Rectal smooth muscle tissue (tissue), 1 donor: ENCODE data around the gene ADAMTS17.

Source experiments
- H3K27ac ChIP-seq: one replicate; pipeline ENCODE4 v1.7.0; 2013; ENCODE audit warnings: low read depth, low read length, inconsistent platforms
- H3K27me3 ChIP-seq: one replicate; pipeline ENCODE4 v1.7.0; 2013; ENCODE audit warnings: low read length; ENCODE audit not compliant: control insufficient read depth, insufficient read depth
- H3K36me3 ChIP-seq: one replicate; pipeline ENCODE4 v1.7.0; 2013; ENCODE audit warnings: low read length; ENCODE audit not compliant: control insufficient read depth, insufficient read depth
- H3K4me1 ChIP-seq: one replicate; pipeline ENCODE4 v1.7.0; 2013; ENCODE audit warnings: low read length; ENCODE audit not compliant: control insufficient read depth, insufficient read depth
- H3K4me3 ChIP-seq: one replicate; pipeline ENCODE4 v1.7.0; 2013; ENCODE audit warnings: low read length
- H3K9ac ChIP-seq: one replicate; pipeline ENCODE4 v1.7.0; 2013; ENCODE audit warnings: low read length

The ADAMTS17 gene

DNA sequence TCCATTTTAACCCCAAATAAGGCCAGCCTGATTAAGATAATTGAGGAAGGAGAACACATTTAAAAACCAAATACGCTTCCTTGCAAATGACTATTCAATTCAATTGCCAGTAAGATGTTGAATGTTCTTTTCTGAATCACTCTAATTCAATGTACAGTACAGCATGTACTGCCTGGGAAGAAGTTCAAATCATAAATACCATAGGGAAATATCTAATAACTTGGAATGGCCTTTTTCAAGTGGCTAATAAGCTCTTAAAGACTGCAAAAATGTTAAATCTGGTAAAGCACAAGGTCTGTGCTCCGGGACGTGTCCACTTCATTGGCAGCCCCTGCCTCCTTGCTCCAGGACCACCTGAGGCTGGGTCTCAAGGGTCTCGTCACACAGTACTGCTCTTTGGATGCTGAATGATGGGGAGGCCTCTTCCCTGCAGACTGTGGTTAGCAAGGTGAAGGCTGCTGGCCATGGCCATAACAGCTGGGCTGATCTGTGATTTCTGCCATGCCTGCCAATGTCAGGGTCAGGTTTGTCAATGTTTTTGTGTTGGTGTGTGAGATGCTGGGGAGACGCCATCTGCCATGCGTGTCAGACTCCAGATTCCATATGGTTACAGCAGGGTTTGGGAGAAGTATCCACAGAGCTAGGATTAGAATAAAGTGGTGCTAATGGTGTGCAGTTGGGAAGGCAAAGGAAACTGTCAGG, 300.5 kb downstream of the ADAMTS17 start:
- H3K9ac ChIP-seq = no peak overlapping the region
- H3K27ac ChIP-seq = no peak overlapping the region
- no peaks in the 10 kb centered on the region for H3K27me3 ChIP-seq

DNA sequence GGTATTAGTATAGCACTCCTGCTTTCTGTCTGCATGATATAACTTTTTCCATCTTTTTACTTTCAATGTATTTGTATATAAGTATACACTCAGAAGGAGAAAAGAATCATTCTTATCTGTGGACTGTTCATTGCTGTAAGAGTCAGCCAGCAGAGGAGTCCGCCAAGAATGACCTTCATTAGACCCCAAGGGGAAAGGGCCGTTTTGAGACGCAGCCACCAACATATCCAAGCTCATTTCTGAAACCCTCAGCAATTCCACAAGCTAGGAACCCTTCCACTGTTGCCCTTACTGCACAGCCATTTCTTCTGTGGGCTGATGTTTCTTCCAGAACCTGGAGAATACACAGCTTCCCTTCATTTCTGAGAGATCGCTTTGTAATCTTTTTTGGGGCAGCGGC, 301.8 kb downstream of the ADAMTS17 start:
- H3K4me3 ChIP-seq = no peak overlapping the region
- H3K9ac ChIP-seq = no peak overlapping the region
- H3K27me3 ChIP-seq = no peaks in the 10 kb centered on the region
- H3K27ac ChIP-seq = no peak overlapping the region
- no peaks in the 10 kb centered on the region for H3K36me3 ChIP-seq
- peaks cover 3% of the 10 kb centered on the region for H3K4me1 ChIP-seq

More for the DNA sequence above, 300.5 kb downstream of the ADAMTS17 start:
- Histone ChIP-seq H3K4me1 (peaks cover 3% of the 10 kb centered on the region), H3K36me3 (no peaks in the 10 kb centered on the region), H3K4me3 (no peak overlapping the region)

- Histone ChIP-seq H3K36me3 (no peaks in the 10 kb centered on the region), H3K27ac (no peak overlapping the region), H3K9ac (no peak overlapping the region), H3K4me3 (no peak overlapping the region), H3K27me3 (no peaks in the 10 kb centered on the region), H3K4me1 (peaks cover 3% of the 10 kb centered on the region)
Measured at GRCh38 chr15:100038736-100039135, 303.0 kb downstream of the ADAMTS17 start.

- Histone ChIP-seq H3K36me3 (no peaks in the 10 kb centered on the region), H3K27ac (no peak overlapping the region), H3K27me3 (no peaks in the 10 kb centered on the region), H3K4me1 (no peaks in the 10 kb centered on the region), H3K4me3 (no peak overlapping the region), H3K9ac (no peak overlapping the region)
Measured at GRCh38 chr15:100037901-100038300, 303.9 kb downstream of the ADAMTS17 start.

GRCh38 chr15:100036015-100036414, 305.8 kb downstream of the ADAMTS17 start:
- Histone ChIP-seq H3K9ac (no peak overlapping the region), H3K27ac (no peak overlapping the region), H3K36me3 (no peaks in the 10 kb centered on the region), H3K27me3 (no peaks in the 10 kb centered on the region), H3K4me1 (no peaks in the 10 kb centered on the region), H3K4me3 (no peak overlapping the region)

DNA sequence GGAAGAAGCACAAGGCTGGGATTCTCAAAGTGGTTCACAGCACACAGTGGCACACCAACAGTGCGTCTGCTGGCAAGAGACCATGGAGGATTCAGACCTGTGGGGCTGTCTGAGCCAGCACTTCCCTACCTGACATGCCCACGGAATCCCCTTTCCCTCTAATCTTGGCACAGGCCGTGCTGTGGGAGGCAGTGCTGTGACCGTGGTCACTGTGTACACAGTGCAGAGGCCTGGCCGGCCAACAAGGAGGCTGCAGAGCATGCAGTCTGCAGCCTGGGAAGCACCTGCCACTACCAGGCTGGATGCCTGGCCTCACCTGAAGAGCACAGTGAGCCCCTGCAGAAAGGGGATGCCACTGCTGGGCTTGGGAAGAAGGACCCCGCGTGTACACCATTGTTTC, 307.6 kb downstream of the ADAMTS17 start:
- Histone ChIP-seq H3K36me3 (no peaks in the 10 kb centered on the region), H3K9ac (no peak overlapping the region), H3K4me1 (no peaks in the 10 kb centered on the region), H3K27ac (no peak overlapping the region), H3K4me3 (no peak overlapping the region), H3K27me3 (no peaks in the 10 kb centered on the region)

DNA sequence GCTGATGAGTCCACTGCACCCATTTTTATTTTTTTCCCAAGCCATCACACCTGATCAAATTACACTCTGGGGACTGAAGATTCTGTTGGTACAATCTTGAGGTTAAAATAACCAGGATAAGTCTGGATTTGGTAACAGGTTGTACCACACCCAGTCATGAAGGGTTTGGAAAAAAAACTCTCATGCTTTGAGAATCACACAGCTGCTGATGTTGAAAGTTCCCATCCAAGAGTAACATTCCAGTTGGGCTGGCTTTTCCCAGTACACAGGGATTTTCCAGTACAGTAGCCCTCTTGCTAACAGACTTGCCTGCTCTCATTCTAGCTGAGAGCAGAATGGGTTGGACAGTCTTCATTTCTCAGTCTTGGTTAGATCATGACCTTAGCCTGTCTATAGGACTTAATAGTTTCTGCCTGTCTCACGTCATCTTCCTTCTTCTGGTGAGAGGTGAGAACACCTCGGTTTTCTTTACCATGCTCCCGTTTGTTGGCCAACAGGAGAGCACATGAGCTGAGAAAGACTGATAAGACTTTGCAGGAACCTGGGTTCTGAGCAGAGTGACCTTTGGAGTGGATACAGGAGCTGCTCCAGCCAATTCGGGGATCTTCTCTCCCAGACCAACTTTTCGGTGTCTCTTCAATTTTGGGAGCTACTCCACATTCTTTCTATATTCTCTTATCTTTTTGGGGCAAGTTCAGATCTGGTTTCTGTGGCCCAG, 308.5 kb downstream of the ADAMTS17 start:
- H3K4me3 ChIP-seq = no peak overlapping the region
- no peaks in the 10 kb centered on the region for H3K27me3 ChIP-seq
- no peaks in the 10 kb centered on the region for H3K36me3 ChIP-seq
- H3K9ac ChIP-seq = no peak overlapping the region
- no peaks in the 10 kb centered on the region for H3K4me1 ChIP-seq
- no peak overlapping the region for H3K27ac ChIP-seq

DNA sequence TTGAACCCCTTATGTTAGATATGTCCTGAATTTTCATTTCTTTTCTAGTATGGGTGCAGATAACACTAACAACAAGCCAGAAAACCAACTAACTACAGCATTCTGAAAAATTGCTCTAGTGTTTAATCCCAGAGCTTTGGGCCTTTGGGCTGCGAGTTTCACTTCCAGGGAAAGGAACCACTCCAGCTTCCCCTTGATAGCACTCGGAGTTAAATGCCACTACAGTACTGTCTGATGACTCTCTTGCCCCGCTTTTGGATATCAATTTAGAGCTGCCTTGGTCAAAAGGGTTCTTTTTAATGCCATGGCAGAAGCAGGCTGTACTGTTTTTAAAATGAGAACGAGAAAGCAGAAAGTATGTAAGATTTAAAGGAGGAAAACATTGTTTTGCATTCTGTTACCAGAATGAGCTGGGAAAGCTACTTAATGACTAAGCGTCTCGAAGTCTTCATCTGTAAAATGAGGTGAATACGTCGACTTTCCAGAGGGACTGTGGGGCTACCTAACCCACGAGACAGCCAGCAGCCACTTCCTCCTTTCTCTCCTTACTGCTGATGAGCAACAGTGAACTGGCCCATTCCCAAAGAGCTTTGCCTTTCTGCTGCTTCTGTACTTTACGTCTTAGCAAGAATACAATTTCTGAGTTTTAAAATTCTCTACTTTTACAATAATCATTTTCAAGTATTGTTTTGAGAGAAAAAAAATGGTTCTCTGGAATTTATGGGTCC, 309.3 kb downstream of the ADAMTS17 start:
- no peaks in the 10 kb centered on the region for H3K27me3 ChIP-seq
- no peak overlapping the region for H3K9ac ChIP-seq
- no peak overlapping the region for H3K27ac ChIP-seq
- no peaks in the 10 kb centered on the region for H3K36me3 ChIP-seq
- no peaks in the 10 kb centered on the region for H3K4me1 ChIP-seq
- no peak overlapping the region for H3K4me3 ChIP-seq

DNA sequence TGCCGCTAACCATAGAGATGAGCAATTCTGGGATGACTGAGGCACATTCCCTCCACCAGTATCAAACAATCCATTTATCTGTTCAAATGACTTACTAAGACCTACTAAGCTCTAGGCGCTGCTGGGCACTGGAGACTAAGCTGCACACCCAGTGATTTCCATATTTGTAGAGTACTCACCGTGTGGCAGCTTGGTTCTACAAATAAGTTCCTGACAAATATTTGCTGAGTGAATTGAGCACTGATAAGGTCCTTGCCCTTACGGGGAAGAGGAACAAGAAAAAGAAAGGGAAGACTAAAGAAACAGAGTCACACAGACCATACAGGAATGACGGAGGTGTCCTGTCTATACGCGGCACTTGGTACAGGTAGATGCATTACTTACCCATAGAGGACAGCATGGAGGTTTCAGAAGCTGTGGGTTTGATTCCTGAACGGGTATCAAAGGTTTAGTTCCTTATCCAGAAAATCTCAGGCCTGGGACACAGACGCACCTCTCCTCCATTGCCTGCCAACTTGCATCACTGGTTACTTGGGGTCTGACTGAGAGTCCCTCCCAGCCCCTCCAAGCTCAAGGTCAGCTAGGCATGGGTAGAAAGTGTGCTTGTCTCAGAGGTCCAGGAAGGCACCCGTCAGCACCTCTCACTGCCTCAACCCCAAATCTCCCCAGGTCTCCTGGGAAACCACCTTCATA, 310.0 kb downstream of the ADAMTS17 start:
- H3K27ac ChIP-seq = no peak overlapping the region
- H3K9ac ChIP-seq = no peak overlapping the region
- no peaks in the 10 kb centered on the region for H3K27me3 ChIP-seq
- H3K4me3 ChIP-seq = no peak overlapping the region
- H3K36me3 ChIP-seq = no peaks in the 10 kb centered on the region
- no peaks in the 10 kb centered on the region for H3K4me1 ChIP-seq

DNA sequence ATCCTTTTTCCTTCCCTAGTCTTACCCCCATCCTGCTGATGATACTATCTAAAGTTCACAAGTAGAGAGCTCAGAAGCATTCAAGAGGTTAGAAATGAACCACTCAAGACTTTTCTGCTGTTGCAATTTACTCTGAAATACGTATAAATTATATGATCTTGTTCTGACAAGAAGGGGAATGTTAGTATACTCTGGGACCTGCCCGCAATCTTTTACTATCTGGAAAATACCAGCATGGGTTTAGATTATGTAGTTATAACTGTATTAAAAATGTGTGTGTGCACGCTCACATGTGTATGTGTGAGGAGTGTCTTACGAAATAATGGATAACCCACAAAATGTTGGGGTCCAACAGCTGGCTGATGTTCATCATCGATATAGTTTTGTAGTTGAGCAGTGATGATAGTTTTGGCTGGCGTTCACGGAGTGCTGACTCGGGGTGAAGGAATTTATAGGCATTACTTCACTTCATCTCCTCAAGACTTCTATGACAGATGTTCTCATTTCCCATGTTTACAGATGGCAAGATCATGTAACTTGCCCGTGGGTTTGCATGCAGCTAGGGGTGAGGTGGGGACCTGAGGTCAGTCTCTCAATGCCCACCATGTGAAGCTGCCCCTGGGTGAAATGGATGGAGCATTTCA, 311.1 kb downstream of the ADAMTS17 start:
- Histone ChIP-seq H3K4me1 (no peaks in the 10 kb centered on the region), H3K36me3 (no peaks in the 10 kb centered on the region), H3K4me3 (no peak overlapping the region), H3K27ac (no peak overlapping the region), H3K9ac (no peak overlapping the region), H3K27me3 (no peaks in the 10 kb centered on the region)

- Histone ChIP-seq H3K4me1 (no peaks in the 10 kb centered on the region), H3K9ac (no peak overlapping the region)
Measured at GRCh38 chr15:100029868-100030479, 311.8 kb downstream of the ADAMTS17 start.

More at GRCh38 chr15:100029868-100030479, 311.8 kb downstream of the ADAMTS17 start:
- Histone ChIP-seq H3K27me3 (no peaks in the 10 kb centered on the region), H3K4me3 (no peak overlapping the region), H3K36me3 (no peaks in the 10 kb centered on the region), H3K27ac (no peak overlapping the region)
